ENCODE results near the gene PLCB4.

Gene PLCB4

DNA sequence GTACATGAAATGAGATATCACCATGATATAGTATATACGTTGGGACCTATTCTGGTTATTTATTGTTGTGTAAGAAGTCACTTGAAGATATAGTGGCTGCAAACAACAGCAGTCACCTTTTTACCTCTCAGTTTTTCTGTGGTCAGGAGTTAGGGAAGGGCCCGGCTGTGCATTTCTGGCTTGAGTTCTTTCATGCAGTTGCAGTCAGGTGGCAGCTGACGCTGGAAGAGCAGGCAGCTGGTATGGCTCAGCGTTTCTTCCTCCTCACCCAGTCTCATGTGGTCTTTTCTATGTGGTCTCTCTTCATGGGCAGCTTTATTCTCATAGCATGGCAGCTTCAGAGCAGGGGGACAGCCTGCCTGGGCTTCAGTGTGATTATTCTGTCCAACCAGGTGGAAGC lies 154.4 kb downstream of the PLCB4 start:
- no peak for DNase-seq (ENCODE audit: low read depth)

DNA sequence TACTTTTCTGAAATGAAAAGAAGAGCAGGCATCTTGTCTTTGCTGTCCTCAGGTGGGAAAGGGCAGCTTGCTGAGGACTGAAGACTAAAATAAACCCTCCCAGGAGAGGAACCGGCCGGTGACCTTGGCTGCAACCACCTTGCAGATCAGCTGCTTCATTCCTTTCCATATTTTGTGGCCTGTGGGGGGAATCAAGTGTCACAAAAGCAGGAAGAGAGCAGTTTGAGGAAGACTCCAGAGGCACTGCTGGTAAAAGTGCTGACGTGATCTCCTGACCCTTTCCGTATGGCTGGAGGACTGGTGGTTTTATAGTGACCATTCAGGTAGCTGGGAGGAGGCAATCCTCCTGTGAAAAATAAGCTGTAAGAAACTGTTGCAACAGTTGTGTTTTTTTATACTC lies 157.0 kb downstream of the PLCB4 start:
- DNase-seq (ENCODE audit: low read depth) = no peak

DNA sequence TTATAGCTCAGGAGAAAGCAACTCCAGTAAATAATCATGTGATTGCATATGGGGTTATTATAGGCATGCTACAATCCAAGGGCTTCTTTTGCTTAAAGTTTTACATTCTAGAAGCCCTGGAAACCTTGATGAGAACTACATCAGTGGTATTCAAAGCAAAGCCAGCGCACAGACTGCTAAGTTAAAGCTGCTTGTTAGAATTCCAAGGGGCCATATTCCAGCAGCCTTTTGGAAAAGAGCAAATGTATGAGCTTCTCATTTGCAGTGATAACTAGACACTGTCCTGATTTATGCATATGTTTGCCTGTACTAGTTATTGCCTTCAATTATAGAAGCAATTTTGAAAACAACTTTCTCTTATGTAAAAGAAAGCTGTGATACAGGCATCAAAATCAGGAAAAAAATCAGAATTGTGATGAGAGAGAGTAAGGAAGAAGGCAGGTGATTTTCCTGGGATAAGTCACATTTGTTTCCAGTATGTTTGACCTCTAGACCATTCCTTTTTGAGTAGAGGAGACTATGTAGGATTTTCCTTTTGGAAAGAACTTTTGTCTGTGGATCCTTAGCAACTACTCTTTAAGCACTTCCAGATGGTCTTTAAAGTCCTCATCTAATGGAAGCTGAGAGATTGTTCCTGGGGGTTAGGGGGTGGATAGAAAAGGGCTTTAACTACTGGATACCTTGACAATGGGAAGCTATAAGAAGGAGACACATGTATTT lies 159.2 kb downstream of the PLCB4 start:
- DNase-seq (ENCODE audit: low read depth) = no peak

GRCh38 chr20:9228774-9229450 lies 160.0 kb downstream of the PLCB4 start:
- DNase-seq (ENCODE audit: low read depth) = no peak

DNA sequence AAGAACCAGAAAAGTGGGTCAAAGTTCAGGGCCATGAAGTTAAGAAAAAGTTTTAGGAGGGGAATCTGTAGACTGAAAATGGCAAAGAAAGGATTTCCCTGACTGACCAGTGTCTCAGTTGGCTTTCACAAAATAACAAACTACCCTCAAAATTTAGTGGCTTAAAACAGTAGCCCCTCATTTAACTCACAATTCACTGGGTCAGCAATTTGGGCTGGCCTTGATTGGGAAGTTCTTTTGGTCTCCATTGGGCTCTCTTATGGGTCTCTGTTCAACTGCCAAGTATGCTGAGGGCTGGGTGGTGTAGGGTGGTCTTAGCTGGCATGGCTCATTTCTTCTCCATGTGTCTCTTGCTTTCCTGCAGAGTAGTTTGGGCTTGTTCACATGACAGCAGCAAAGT lies 161.5 kb downstream of the PLCB4 start:
- no peak for DNase-seq (ENCODE audit: low read depth)

GRCh38 chr20:9233804-9234203 lies 164.9 kb downstream of the PLCB4 start:
- no peak for DNase-seq (ENCODE audit: low read depth)

DNA sequence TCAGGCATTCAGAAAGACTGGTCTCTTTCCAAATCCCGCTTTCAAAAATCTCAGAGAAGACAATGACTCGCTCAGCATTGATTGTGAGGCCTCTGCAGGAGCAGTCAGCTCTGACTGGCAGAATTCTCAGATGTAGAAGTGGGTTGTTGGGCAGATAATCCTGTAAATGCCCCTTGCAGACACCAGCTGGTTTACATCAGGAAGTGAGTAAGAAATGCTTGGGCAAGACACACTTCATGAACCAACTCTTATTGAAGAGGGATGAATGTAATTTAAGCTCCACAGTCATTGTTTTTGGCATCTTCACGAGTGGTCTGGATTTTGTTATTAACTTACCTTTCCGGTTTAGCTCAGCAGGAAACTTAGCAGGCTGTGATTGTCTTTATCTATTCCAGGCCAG lies 166.6 kb downstream of the PLCB4 start:
- no peak for DNase-seq (ENCODE audit: low read depth)

DNA sequence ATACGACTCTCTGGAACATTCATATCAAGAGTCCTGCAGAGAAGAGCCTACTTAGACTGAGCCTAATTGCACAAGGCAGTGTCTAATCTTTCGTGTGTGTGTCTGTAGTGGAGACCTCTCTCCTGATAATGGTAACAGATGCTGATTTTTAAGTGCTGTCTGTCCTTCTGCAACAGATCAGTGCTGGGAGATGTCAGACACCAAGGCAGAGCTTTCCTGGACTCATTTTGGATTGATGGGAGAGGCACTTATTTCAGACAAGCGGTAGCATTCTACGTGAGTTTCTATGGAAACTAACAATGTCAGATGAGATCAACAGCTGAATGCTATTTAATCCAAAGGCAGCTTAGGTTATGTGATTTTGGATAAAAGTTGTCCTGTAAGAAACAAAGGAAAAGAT lies 167.6 kb downstream of the PLCB4 start:
- DNase-seq (ENCODE audit: low read depth) = no peak

- DNase-seq (ENCODE audit: low read depth) = peak; percentile 63
Measured at GRCh38 chr20:9241232-9241692, 172.4 kb downstream of the PLCB4 start.

DNA sequence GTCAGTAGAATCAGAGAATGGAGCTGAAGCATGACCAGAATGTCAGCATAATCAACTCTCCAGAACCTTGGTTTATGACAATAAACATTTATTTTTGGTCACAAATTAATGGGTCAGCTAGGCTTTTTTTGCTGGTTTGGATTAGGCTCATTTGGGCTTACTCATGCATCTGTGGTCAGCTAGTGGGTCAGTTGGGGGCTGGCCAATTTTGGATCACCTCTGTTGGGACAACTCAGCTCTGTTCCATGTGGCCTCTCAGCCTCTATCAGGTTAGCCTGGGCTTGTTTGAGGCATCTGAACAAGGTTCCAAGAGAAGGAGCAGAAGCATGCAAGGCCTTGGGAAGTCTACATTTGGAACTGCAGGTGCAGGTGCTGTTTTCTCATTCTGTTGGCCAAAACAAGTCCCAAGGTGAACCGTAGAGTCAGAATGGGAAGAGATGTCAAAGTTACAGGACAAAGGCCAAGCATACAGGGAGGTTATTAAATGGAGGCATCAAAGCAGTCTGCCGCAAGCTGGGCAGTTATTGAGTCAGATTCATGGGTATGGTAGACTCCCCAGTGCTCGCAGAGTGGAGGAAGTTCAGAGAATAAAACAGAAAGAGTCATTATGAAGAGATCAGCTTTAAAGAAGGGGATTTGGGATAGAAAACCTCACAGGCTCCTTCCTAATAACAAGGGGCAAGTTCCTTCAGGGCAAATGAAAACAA lies 173.0 kb downstream of the PLCB4 start:
- DNase-seq (ENCODE audit: low read depth) = peak; percentile 48

DNA sequence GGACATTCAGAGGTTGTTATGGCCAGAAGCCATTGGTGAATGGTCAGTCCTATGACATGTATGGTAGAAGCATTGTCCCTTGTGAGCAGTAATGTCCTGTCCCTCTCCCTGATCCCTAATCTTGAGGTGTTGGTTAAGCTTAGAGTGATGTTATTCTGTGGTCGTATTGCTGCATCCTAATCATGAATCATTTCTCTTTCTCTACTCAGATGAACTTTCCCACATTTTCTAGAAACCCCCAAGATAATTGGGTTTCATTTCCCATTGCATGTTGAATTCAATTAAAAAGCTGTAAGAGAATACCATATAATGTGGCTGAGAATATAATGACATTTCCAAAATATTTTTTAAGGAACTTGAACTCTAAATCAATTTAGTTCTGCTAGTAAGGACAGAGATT lies 175.1 kb downstream of the PLCB4 start:
- no peak for DNase-seq (ENCODE audit: low read depth)

DNA sequence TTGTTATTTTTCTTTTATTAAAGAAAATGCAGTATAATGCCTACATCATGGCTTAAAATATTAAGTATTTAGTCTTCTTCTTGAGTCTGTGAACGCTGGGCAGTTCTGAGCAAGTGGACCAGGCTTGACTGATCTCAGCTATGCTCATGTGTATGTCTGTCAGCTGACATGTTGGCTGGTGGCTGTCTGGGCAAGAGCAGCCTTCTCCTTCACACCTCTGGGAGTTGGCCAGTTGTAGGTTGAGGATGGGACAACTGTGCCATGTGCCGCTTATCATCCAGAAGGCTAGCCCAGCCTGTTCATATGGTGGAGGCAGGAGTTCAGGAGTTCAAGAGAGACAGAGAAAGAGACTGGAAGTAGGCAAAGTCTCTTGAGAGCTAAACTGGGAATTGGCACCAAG lies 175.9 kb downstream of the PLCB4 start:
- no peak for DNase-seq (ENCODE audit: low read depth)

DNA sequence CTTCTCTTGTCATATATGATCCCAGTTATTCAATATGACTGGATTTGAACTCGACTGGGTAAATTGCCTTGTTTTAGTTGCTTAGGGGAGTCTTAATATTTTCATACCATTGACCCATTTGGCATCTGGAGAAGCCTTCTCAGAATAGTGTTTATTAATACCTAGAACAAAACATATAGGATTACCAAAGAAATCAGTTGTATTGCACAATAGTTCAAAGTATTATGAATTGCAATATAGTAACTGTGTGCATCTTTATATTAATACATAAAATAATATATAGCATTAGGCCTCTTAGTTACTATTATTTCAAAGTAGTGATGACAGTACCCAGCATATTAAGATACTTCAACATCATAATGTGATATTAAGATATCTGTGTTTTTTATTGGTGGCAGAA lies 177.8 kb downstream of the PLCB4 start:
- DNase-seq (ENCODE audit: low read depth) = no peak

GRCh38 chr20:9250511-9250910 lies 181.6 kb downstream of the PLCB4 start:
- no peak for DNase-seq (ENCODE audit: low read depth)

GRCh38 chr20:9253006-9253539 lies 184.2 kb downstream of the PLCB4 start:
- no peak for DNase-seq (ENCODE audit: low read depth)

GRCh38 chr20:9255171-9255570 lies 186.3 kb downstream of the PLCB4 start:
- DNase-seq (ENCODE audit: low read depth) = no peak

- DNase-seq (ENCODE audit: low read depth) = no peak
Measured at GRCh38 chr20:9256393-9256792, 187.5 kb downstream of the PLCB4 start.

GRCh38 chr20:9258901-9259300 lies 190.0 kb downstream of the PLCB4 start:
- no peak for DNase-seq (ENCODE audit: low read depth)

DNA sequence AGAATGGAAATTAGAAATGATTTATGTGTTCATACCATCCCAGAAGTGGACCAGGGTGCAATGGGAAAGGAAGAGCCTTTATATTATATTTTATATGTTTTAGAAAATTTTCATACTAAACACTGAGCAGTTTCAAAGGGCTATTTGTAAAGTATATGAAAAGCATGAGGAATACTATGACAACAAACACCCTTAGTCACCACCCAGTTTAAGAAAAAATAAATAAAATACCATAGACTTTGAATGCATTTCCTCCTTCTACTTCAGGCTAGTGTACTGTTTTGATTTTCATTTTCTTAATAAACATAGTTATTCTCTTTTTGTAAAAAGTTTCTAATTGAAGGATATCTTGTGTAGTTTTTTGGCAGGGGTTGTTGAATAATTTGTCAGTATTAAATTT lies 191.1 kb downstream of the PLCB4 start:
- no peak for DNase-seq (ENCODE audit: low read depth)

- DNase-seq (ENCODE audit: low read depth) = no peak
Measured at GRCh38 chr20:9261781-9262180, 192.9 kb downstream of the PLCB4 start.

- DNase-seq (ENCODE audit: low read depth) = no peak
Measured at GRCh38 chr20:9262653-9263194, 193.8 kb downstream of the PLCB4 start.

DNA sequence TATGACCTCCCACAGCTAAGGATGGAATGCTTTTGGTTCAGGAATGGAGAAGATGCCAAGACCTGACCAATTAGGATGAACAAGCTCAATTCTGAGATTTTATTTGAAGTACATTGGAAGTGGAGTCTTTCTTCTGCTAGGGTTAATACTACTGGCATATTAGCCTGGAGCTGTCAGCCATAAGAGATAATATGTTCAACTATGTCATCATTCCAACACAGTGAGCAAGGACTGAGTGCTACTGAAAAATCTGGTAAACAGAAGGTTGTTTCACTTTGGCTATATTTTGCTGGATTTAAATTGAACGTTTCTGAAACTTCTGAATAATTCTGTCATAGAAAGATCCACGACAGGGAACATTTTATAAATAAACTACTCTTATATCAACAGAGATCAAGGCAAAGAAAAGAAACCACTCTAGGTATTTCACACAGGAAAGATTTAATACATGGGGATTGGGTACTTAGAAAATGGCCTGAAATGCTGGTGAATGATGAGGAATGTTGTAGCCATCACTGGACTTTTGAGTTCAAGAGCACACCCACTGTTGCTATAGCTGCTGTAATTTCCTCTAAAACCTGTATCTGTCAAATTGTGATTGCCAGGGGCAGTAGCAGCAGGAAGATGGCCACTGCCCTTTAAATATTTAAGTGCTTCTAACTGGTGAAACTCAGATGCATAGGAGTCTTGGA lies 200.5 kb downstream of the PLCB4 start:
- no peak for DNase-seq (ENCODE audit: low read depth)

All from stromal cell of bone marrow (primary cell).